Brain microvascular endothelial cell (primary cell): Measurements from ENCODE around the gene DGCR8.

Experiments
- DNase-seq: peaks from one replicate; pipeline ENCODE4 v3.0.0-alpha.2; 2020
- H3K27ac ChIP-seq: fragments of 250-450 bp; sonication (Bioruptor Pico); 2 replicates; pipeline ENCODE4 v1.5.1; 2020; ENCODE audit warnings: mild to moderate bottlenecking, moderate library complexity
- H3K27me3 ChIP-seq: fragments of 250-450 bp; sonication (Bioruptor Pico); replicated peaks from 2 replicates; pipeline ENCODE4 v1.5.1; 2020; ENCODE audit warnings: mild to moderate bottlenecking
- H3K36me3 ChIP-seq: fragments of 250-450 bp; sonication (Bioruptor Pico); replicated peaks from 2 replicates; pipeline ENCODE4 v1.5.1; 2020; ENCODE audit warnings: mild to moderate bottlenecking
- H3K4me3 ChIP-seq: 2 replicates; pipeline ENCODE4 v1.5.1; 2011; ENCODE audit warnings: low read depth, mild to moderate bottlenecking, control low read depth, low read length, moderate library complexity
- in situ Hi-C: cut with HindIII; loops from 2 replicates; pipeline ENCODE4 v1.10.0; 2017; ENCODE audit warnings: low sequenced_read_pairs, low pct_ligation_motif_present
- TF ChIP-seq, protein P1 (sequence below): IDR thresholded peaks from 2 replicates; pipeline ENCODE4 v1.5.1; 2011; ENCODE audit warnings: low read depth, mild to moderate bottlenecking, moderate library complexity, low read length, control low read depth, inconsistent platforms; ENCODE audit errors: missing control alignments

DGCR8 gene

DNA sequence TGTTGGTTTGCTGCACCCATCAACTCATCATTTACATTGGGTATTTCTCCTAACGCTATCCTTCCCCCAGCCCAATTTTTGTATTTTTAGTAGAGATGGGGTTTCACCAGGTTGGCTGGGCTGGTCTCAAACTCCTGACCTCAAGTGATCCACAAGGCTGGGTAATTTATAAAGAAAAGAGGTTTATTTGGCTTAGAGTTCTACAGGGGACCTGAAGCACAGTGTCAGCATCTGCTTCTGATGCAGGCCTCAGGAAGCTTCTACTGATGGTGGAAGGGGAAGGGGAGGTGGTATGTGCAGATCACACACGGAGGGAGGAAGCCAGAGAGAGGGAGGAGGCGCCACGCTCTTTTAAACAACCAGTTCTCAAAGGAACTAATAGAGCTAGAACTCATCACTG lies 33.3 kb upstream of the DGCR8 start:
- Histone ChIP-seq H3K4me3 (no peak overlapping the region), H3K27me3 (no peaks in the 10 kb centered on the region), H3K36me3 (peaks cover 33% of the 10 kb centered on the region), H3K27ac (no peak overlapping the region)
- TF ChIP-seq, protein P1, sequence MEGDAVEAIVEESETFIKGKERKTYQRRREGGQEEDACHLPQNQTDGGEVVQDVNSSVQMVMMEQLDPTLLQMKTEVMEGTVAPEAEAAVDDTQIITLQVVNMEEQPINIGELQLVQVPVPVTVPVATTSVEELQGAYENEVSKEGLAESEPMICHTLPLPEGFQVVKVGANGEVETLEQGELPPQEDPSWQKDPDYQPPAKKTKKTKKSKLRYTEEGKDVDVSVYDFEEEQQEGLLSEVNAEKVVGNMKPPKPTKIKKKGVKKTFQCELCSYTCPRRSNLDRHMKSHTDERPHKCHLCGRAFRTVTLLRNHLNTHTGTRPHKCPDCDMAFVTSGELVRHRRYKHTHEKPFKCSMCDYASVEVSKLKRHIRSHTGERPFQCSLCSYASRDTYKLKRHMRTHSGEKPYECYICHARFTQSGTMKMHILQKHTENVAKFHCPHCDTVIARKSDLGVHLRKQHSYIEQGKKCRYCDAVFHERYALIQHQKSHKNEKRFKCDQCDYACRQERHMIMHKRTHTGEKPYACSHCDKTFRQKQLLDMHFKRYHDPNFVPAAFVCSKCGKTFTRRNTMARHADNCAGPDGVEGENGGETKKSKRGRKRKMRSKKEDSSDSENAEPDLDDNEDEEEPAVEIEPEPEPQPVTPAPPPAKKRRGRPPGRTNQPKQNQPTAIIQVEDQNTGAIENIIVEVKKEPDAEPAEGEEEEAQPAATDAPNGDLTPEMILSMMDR: no peak
- DNase-seq: no peak
- in situ Hi-C loops: no loop called here

DNA sequence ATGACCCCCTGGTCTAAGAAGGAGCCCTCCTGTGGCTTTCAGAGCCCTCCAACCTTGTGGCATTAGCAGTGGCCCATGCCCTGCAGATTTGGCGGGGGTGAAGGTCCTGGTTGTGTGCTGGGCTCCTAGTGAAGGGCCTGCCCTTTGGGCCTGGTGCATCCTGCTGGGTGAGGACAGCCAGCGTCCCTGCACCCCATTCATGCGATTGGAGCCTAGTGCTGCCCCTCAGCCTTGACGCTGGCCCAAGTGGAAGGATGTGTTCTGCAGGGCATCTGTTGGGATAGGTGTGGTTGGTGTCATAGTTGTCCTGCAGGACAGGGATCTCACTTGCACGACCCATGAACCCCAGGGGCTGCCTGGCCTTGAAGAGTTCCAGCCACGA lies 28.1 kb upstream of the DGCR8 start:
- Histone ChIP-seq H3K27me3 (no peaks in the 10 kb centered on the region), H3K36me3 (peaks cover 43% of the 10 kb centered on the region), H3K4me3 (no peak overlapping the region), H3K27ac (no peak overlapping the region)
- no peak for DNase-seq
- in situ Hi-C loops: no loop called here
- TF ChIP-seq, protein P1: no peak

DNA sequence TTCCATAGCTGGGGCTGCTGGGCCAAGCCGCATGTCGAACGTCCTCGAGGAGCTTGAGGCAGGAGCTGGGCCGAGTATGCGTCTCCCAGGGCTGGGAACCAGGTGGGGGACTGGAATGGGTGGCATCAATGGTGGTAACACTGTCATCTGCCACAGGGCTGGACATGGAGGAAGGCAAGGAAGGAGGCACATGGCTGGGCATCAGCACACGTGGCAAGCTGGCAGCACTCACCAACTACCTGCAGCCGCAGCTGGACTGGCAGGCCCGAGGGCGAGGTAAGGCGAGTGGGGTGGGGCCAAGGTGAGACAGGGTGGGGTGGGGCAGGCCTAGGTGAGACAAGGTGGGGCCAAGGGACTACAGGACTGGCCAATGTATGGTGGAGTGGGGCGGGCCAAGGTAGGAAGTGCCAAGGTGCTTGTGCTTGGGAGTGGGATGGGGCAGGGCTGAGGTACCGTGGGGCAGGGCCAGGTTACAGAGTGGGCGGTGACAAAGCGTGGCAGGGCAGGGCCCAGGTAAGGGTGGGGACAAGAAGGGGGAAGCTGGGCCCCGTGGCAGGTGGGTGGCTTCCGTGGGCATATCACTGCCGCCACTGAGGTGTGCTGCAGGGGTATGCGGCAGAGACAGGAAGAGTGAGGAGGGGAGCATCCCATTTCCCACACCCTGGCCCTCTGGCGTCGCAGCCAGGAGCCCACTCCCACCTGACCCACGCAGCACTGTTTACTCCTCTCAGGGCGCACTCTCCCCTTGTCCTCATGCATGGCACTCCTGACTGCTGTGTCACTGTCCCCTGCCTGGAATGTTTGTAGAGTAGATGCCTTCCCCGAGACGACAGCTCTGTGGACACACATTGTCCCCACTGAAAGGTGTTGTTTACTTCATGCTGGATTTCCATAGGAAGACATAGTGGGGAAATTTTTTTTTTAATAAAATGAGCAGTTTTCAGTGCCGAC lies 27.5 kb upstream of the DGCR8 start:
- TF ChIP-seq, protein P1: no peak
- DNase-seq: no peak
- Histone ChIP-seq H3K4me3 (no peak overlapping the region), H3K27ac (no peak overlapping the region), H3K27me3 (no peaks in the 10 kb centered on the region), H3K36me3 (peaks cover 39% of the 10 kb centered on the region)
- in situ Hi-C loops: no loop called here

DNA sequence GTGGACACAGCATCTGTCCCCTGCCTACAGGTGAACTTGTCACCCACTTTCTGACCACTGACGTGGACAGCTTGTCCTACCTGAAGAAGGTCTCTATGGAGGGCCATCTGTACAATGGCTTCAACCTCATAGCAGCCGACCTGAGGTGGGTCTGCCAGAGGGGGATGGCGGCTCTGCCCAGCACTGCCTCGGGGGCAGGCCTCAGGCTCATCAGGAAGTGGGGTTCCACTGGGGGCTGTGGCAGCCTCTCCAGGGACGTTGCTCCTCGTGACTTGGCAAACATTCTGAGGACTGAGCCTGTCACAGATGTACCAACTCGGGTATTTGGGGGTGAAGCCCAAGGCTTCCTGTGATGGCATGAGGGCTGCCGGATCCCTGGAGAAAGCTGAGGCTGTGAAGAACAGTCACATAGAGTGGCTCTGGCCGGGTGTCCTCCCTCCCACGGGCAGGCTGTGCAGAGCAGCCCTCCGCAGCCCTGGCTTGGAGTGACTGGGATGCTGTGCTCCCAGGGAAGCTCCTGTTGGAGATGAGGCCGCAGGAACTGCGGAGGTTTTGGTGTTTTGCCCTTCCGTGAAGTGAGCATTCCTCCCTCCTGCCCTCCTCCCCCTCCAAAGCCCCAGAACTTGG lies 26.5 kb upstream of the DGCR8 start:
- H3K36me3 ChIP-seq: peaks cover 32% of the 10 kb centered on the region
- no peaks in the 10 kb centered on the region for H3K27me3 ChIP-seq
- H3K4me3 ChIP-seq: no peak overlapping the region
- H3K27ac ChIP-seq: no peak overlapping the region
- DNase-seq: no peak
- in situ Hi-C loops: no loop called here
- TF ChIP-seq, protein P1: no peak

DNA sequence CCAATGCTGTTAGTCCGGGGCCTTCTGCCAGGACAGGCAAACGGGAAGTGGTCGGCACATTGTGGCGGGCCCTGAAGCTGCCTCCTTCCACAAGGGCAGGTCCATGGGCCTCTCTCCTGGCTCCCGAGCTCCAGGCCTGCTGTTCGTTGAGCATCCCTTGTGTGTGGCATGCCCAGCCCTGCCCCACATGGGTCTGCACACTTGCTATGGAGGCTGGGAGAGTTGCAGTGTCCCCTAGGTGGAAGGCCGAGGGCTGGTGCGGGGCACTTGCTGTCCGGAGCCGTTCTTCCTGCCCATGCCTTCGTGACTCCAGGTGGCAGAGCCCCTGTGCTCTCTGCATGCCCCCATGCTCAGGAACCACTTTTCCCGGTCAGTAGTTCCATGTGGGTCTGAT lies 26.0 kb upstream of the DGCR8 start:
- Histone ChIP-seq H3K27ac (no peak overlapping the region), H3K27me3 (no peaks in the 10 kb centered on the region), H3K4me3 (no peak overlapping the region), H3K36me3 (peaks cover 27% of the 10 kb centered on the region)
- DNase-seq: no peak
- in situ Hi-C loops: no loop called here
- TF ChIP-seq, protein P1: no peak
